NK-92 treated with Interleukin-12 subunit alpha and Interleukin-12 subunit beta, amount 100 ng/mL, for 24 hours (cell line): ENCODE results near the gene SLC38A11.
"Not testable (repeated sequence)": the region's sequence is repeated elsewhere in the genome, so short reads cannot be mapped to it uniquely, and the experiment has no call there.

ENCODE experiments used
- DNase-seq: peaks from one replicate; lab custom pipeline; 2025; lab: John Stamatoyannopoulos, UW

SLC38A11 gene

GRCh38 chr2:164954954-164955701, at the start of gene SLC38A11:
SLC38A11 (minus strand) TSS chr2:164955525; CDS start chr2:164955247, 278 bp downstream.
- DNase-seq: no peak

GRCh38 chr2:165003443-165004130, 48.3 kb upstream of the SLC38A11 start:
- no peak for DNase-seq

GRCh38 chr2:165002638-165003037, 47.3 kb upstream of the SLC38A11 start:
- no peak for DNase-seq

- not testable (repeated sequence) for DNase-seq
Measured at GRCh38 chr2:164994664-164995299, 39.5 kb upstream of the SLC38A11 start.

- no peak for DNase-seq
Measured at GRCh38 chr2:164993287-164994016, 38.1 kb upstream of the SLC38A11 start.

GRCh38 chr2:164992818-164993217, 37.5 kb upstream of the SLC38A11 start:
- DNase-seq: no peak

GRCh38 chr2:164992093-164992454, 36.7 kb upstream of the SLC38A11 start:
- not testable (repeated sequence) for DNase-seq

- not testable (repeated sequence) for DNase-seq
Measured at GRCh38 chr2:164991361-164992092, 36.2 kb upstream of the SLC38A11 start.

- DNase-seq: not testable (repeated sequence)
Measured at GRCh38 chr2:164990953-164991352, 35.6 kb upstream of the SLC38A11 start.

- DNase-seq: not testable (repeated sequence)
Measured at GRCh38 chr2:164988805-164989204, 33.5 kb upstream of the SLC38A11 start.

- not testable (repeated sequence) for DNase-seq
Measured at GRCh38 chr2:164986027-164986426, 30.7 kb upstream of the SLC38A11 start.

- DNase-seq: no peak
Measured at GRCh38 chr2:164984428-164984827, 29.1 kb upstream of the SLC38A11 start.

GRCh38 chr2:164981217-164981990, 26.1 kb upstream of the SLC38A11 start:
- no peak for DNase-seq

- not testable (repeated sequence) for DNase-seq
Measured at GRCh38 chr2:164980688-164981087, 25.4 kb upstream of the SLC38A11 start.

- DNase-seq: no peak
Measured at GRCh38 chr2:164979113-164979512, 23.8 kb upstream of the SLC38A11 start.

GRCh38 chr2:164976875-164977470, 21.6 kb upstream of the SLC38A11 start:
- DNase-seq: not testable (repeated sequence)

GRCh38 chr2:164976301-164976700, 21.0 kb upstream of the SLC38A11 start:
- DNase-seq: no peak

GRCh38 chr2:164975891-164976290, 20.6 kb upstream of the SLC38A11 start:
- DNase-seq: no peak

- no peak for DNase-seq
Measured at GRCh38 chr2:164974221-164974620, 18.9 kb upstream of the SLC38A11 start.

- no peak for DNase-seq
Measured at GRCh38 chr2:164972216-164972615, 16.9 kb upstream of the SLC38A11 start.
